ENCODE results near the gene FBXO48. TPM values are rescaled to one million over a fixed set of nuclear protein-coding genes. Genes with fewer than 3 reads are reported as not detected.

FBXO48 gene
- total RNA-seq, 1 donor from 2014 or later = 1.2 TPM

DNA sequence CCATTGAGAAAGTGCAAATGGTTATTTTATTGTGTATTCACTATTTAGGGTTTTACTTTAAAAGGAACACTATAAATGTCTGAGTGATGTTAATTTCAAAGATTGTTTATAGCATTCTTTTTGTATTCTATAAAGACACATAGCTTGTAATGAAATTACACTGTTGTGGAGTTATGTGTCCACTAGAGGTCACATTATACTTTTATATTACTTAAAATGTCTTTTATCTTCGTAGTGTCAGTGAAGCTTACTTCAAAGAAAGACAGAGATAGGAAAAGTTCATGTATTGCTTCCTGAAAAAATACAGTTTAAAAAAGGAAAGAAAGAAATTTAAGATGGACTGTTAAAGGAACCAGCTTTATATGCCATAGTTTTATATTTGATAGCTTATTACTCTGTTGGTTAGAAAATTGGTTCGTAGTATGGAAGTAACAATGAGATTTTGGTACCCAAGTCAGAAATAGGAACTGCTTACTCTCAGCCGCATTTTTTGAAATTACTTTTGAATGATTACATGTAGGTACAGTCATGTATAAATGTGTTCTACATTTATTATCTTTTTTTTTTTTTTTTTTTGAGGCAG, 20.8 kb upstream of the FBXO48 start:
- intact Hi-C loops (cut with micrococcal nuclease) = loop anchor here (1.0 kb wide), 2 partner anchors 25 to 437 kb away; no protein-coding TSS in a partner anchor
- H3K36me3 Mint-ChIP-seq (ENCODE audit: low read depth) = no peaks in the 10 kb centered on the region
- no peaks in the 10 kb centered on the region for H3K9me3 Mint-ChIP-seq
- peaks cover 2% of the 10 kb centered on the region for H3K4me1 Mint-ChIP-seq
- no peak overlapping the region for H3K4me3 Mint-ChIP-seq
- no peak overlapping the region for H3K27ac Mint-ChIP-seq
- peaks cover 3% of the 10 kb centered on the region for H3K27me3 Mint-ChIP-seq
- DNase-seq = no peak

DNA sequence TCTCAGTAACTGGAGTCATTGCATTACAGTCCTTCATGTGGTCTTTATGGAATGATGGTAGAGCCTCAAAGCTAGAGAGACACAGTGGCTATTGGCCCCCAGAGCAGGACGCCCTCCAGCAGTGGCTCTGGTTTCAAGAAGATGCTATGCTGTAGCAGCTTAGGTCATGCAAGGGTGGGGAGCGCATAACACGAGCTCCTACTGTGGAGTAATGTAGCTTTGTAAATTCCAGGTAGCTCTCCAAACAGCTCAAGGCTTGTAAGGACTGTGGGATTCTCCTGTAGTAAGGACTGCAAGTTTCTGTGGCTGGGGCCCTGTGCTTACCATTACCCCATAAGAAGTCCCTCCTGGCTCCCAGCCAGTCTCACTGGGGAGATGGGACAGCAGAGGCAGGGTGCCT, 15.9 kb upstream of the FBXO48 start:
- Mint-ChIP-seq H3K27ac (no peak overlapping the region), H3K9me3 (no peaks in the 10 kb centered on the region), H3K4me3 (no peak overlapping the region), H3K4me1 (peaks cover 4% of the 10 kb centered on the region), H3K27me3 (peaks cover 3% of the 10 kb centered on the region), H3K36me3 (ENCODE audit: low read depth) (no peaks in the 10 kb centered on the region)
- no peak for DNase-seq
- intact Hi-C loops (cut with micrococcal nuclease) = no loop called here

DNA sequence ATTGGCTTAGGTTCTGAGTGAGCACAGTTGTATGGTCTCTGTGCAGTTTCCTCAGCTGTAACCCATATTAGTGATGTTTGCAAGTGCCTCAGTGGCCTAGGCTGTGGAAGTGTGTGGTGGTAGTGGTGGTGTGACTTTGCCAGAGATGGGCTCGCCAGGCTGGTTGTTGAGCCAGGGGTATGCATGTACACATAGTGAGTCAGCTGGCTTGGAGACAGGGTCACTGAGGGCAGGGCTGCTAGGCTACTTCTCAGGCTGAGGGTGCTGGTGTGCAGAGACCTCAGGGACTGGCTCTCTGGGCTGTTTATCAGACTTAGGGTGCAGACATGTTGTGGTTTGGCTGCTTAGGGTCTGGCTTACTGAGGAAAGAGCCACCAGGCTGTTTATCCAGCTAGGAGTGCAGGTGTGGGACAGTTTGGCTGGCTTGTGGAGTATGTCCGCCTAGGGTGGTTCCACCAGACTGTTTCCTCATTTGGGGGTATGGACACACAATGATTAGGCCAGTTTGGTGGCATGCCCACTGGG, 15.3 kb upstream of the FBXO48 start:
- Mint-ChIP-seq H3K4me1 (peaks cover 3% of the 10 kb centered on the region), H3K36me3 (ENCODE audit: low read depth) (no peaks in the 10 kb centered on the region), H3K9me3 (no peaks in the 10 kb centered on the region), H3K27ac (no peak overlapping the region), H3K27me3 (peaks cover 3% of the 10 kb centered on the region), H3K4me3 (no peak overlapping the region)
- no peak for DNase-seq
- intact Hi-C loops (cut with micrococcal nuclease) = no loop called here

DNA sequence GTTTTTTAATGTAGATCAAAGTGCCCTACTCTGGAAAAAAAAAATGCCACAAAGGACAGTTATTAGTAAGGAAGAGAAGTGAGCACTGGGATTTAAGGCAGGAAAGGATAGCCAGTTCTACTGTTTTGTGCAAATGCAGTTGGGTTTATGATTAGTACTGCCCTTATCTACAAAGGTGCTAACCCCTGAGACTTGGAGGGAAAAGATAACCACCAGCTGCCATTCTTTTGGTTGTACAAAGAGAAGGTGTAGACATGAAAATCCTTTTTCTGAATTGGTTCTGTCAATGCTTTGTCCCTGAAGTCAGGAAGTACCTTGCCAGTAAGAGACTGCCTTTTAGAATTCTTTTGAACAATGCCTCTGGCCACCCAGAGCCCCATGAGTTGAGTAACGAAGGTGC, 11.6 kb upstream of the FBXO48 start:
- DNase-seq = no peak
- H3K9me3 Mint-ChIP-seq = no peaks in the 10 kb centered on the region
- H3K4me1 Mint-ChIP-seq = peaks cover 3% of the 10 kb centered on the region
- no peak overlapping the region for H3K27ac Mint-ChIP-seq
- intact Hi-C loops (cut with micrococcal nuclease) = no loop called here
- H3K36me3 Mint-ChIP-seq (ENCODE audit: low read depth) = no peaks in the 10 kb centered on the region
- no peaks in the 10 kb centered on the region for H3K27me3 Mint-ChIP-seq
- H3K4me3 Mint-ChIP-seq = no peak overlapping the region

DNA sequence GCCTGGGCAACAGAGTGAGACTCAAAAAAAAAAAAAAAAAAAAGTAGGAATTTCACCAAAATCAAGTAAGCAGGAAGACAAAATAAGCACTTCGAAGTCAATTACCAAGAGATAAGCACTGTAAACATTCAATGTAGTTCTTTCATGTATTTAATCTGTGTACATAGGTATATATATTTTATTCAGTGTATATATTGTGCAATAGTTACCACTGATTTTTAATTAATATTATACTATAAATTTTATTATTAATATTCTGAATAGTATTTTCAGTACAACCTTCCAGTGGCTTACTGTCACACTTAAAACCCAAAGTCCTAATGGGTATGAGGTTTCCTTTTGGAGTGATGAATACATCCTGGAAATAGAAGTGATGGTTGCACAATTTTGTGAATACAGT, 9.4 kb upstream of the FBXO48 start:
- Mint-ChIP-seq H3K36me3 (ENCODE audit: low read depth) (no peaks in the 10 kb centered on the region), H3K27me3 (peaks cover 1% of the 10 kb centered on the region), H3K4me1 (peaks cover 9% of the 10 kb centered on the region), H3K9me3 (no peaks in the 10 kb centered on the region), H3K4me3 (no peak overlapping the region), H3K27ac (no peak overlapping the region)
- intact Hi-C loops (cut with micrococcal nuclease) = no loop called here
- DNase-seq = no peak

DNA sequence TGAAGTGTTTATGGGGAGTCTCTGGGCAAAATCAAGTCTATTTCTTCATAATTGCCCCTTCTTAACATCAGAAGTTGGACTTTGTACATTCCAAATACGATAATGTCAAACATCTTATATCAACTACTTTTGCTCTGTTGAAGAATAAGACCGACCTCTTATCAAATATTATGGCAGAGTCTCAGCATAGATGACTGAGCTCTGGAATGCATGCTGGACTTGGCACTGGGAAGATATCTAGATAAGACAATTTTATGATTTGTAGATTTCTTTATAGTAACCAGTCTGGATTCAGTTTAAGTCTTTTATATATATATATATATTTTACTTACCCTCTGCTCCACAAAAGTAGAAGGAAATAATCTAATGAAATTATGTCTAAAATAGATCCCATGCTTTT, 8.5 kb upstream of the FBXO48 start:
- intact Hi-C loops (cut with micrococcal nuclease) = no loop called here
- Mint-ChIP-seq H3K4me3 (no peak overlapping the region), H3K9me3 (no peaks in the 10 kb centered on the region), H3K4me1 (peaks cover 11% of the 10 kb centered on the region), H3K27ac (no peak overlapping the region), H3K27me3 (peaks cover 1% of the 10 kb centered on the region), H3K36me3 (ENCODE audit: low read depth) (no peaks in the 10 kb centered on the region)
- DNase-seq = no peak

DNA sequence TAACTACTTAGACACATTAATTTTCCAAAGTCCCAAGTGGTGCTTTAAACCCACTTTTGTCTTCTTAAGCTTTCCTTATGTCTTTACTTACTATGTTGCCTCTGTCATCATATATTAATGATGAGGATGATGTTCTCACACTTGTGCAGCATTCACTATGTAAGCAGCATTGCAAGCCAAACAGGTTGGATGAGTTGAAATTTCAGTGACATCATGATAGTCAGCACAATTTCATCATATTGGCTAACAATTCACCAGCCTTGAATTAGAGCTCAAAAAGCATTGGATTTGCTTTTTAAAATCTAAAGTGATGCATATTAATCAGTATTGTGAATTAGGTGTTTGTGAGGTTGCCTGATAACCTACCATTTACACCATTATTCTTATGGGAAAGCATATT, 8.0 kb upstream of the FBXO48 start:
- no peaks in the 10 kb centered on the region for H3K9me3 Mint-ChIP-seq
- H3K27me3 Mint-ChIP-seq = peaks cover 1% of the 10 kb centered on the region
- H3K4me3 Mint-ChIP-seq = no peak overlapping the region
- H3K27ac Mint-ChIP-seq = no peak overlapping the region
- H3K4me1 Mint-ChIP-seq = peaks cover 11% of the 10 kb centered on the region
- no peaks in the 10 kb centered on the region for H3K36me3 Mint-ChIP-seq (ENCODE audit: low read depth)
- no peak for DNase-seq
- intact Hi-C loops (cut with micrococcal nuclease) = no loop called here

DNA sequence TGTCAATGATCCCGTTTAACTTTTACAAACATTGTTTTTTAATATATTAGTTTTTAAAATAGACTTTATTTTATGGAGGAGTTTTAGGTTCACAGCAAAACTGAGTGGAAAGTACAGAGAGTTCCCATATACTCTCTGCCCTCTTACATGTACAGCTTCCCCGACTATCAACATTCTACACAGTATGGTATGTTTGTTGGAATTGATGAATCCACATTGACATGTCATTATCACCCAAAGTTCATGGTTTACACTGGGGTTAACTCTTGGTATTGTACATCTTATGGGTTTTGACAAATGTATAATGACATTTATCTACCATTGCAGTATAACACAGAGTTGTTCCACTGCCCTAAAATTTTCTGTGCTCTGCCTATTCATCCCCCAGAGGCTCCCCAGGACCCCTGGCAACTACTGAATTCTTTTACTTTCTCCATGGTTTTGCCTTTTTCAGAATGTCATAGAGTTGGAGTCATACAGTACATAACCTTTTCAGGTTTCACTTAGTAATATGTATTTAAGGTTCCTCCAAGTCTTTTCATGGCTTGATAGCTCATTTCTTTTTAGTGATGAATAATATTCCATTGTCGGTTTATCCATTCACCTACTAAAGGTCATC, 5.8 kb upstream of the FBXO48 start:
- Mint-ChIP-seq H3K27me3 (peaks cover 1% of the 10 kb centered on the region), H3K4me1 (peaks cover 20% of the 10 kb centered on the region), H3K9me3 (no peaks in the 10 kb centered on the region), H3K36me3 (ENCODE audit: low read depth) (peaks cover 2% of the 10 kb centered on the region), H3K4me3 (no peak overlapping the region), H3K27ac (no peak overlapping the region)
- intact Hi-C loops (cut with micrococcal nuclease) = no loop called here
- DNase-seq = no peak

DNA sequence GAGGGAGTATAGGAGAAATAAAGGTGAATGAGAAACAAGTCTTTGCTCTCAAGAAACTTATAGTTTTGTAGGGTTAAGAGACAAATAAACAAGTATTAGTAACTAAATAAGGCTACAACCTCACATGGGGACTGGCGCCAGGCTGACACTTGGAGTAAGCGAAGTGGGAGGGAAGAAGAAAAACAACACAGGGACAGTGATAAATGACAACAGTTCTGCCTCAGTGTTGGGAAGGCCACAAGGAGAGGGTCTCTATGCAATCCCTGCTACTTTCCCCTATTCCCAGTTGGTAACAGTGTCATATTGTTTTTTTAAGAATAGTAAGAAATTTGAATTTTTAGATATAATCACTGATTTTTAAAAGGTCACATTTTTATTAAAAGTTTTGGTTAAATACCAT, 4.3 kb upstream of the FBXO48 start:
- Mint-ChIP-seq H3K27me3 (peaks cover 1% of the 10 kb centered on the region), H3K4me1 (peaks cover 27% of the 10 kb centered on the region), H3K4me3 (no peak overlapping the region), H3K36me3 (ENCODE audit: low read depth) (peaks cover 2% of the 10 kb centered on the region), H3K27ac (no peak overlapping the region), H3K9me3 (no peaks in the 10 kb centered on the region)
- intact Hi-C loops (cut with micrococcal nuclease) = no loop called here
- no peak for DNase-seq

DNA sequence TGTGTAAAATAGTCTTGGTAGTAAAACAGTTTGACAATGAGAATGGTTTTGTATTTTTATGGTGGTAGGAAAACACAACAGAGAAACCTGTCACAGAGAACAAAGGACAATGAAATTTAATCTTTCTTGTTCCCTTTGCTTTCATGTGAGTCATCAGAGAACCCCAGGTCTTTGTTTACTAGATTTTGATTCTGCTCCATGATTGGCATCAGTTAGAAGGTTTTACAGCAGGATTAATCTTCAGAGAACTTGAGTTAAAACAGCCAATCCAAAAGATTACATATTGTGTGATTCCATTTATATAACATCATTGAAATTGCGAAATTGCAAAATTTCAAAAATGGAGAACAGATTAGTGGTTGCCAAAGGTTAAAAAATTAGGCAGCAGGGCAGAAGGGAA, 2.8 kb upstream of the FBXO48 start:
- H3K4me1 Mint-ChIP-seq = peaks cover 41% of the 10 kb centered on the region
- H3K27ac Mint-ChIP-seq = no peak overlapping the region
- peaks cover 2% of the 10 kb centered on the region for H3K36me3 Mint-ChIP-seq (ENCODE audit: low read depth)
- no peak overlapping the region for H3K4me3 Mint-ChIP-seq
- peaks cover 1% of the 10 kb centered on the region for H3K27me3 Mint-ChIP-seq
- H3K9me3 Mint-ChIP-seq = no peaks in the 10 kb centered on the region
- intact Hi-C loops (cut with micrococcal nuclease) = loop anchor here (5.0 to 10.0 kb wide), 3 partner anchors 52 to 915 kb away; partner anchors contain the start of gene GFPT1
- DNase-seq = no peak

DNA sequence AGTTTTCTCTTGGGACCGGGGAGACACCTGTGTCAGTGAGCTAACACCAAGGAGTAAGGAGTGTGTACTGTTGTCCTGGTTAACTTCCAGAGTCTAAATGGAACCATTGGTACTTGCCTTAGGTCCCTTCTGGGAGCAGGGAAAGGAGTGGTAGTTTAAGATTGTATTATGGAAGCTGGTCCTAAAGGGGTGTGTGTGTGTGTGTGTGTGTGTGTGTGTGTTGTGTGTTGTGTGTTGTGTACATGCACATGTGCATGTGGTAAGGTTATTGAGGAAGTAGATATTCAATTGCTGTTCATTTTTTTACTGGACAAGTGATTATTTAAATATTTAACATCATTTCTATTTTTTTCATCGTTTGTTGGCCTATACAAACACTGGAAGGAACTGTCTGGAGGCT, 1.7 kb upstream of the FBXO48 start:
- intact Hi-C loops (cut with micrococcal nuclease) = loop anchor here (5.0 to 10.0 kb wide), 3 partner anchors 54 to 916 kb away; partner anchors contain the start of gene GFPT1
- no peak for DNase-seq
- Mint-ChIP-seq H3K27me3 (peaks cover 1% of the 10 kb centered on the region), H3K4me1 (peaks cover 47% of the 10 kb centered on the region), H3K4me3 (peak overlapping the region; percentile 96), H3K36me3 (ENCODE audit: low read depth) (peaks cover 2% of the 10 kb centered on the region), H3K9me3 (no peaks in the 10 kb centered on the region), H3K27ac (peak overlapping the region; percentile 18)

DNA sequence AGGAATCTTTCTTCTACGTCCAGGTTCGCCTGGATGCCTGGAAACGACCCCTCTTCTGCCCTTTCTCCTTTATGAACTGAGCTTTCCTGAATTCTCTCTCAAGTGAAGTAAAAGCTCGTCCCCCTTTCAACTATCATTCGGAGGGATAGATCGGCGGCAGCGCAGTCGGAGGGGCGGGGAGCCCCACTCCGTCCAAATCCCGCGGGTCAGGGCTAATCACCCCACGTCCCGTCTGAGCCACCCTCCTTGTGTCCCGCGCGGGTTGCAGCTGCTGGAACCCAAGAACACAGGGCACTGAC, 367 bp downstream of the FBXO48 start:
- H3K9me3 Mint-ChIP-seq = no peaks in the 10 kb centered on the region

DNA sequence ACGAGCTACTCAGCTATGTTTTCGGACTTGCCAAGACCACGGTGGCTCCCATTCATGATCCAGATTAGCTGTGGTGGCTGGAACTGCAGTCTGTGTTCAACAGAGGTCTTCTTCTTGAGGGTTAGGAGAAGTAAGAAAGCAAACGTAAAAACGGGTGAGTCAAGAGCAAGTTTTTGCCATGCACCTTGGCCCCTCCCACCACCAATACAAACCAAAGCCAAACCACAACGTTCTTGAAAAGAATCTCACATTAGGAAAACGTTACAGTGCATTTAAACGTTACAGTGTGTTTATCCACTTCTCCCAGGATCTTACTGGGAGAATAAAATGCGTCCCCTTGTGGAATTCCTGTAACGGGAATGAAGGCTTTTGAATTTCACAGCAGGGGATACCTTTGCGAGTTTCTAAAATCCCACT, 725 bp downstream of the FBXO48 start:
- Mint-ChIP-seq H3K27me3 (no peaks in the 10 kb centered on the region), H3K4me1 (peaks cover 44% of the 10 kb centered on the region), H3K27ac (peak overlapping the region; percentile 93), H3K36me3 (ENCODE audit: low read depth) (peaks cover 2% of the 10 kb centered on the region), H3K9me3 (no peaks in the 10 kb centered on the region), H3K4me3 (peak overlapping the region; percentile 96)
- intact Hi-C loops (cut with micrococcal nuclease) = loop anchor here (2.0 to 10.0 kb wide), 9 partner anchors 42 to 918 kb away; partner anchors contain the start of genes C1D and GFPT1
- peak; percentile 87 for DNase-seq

More for the DNA sequence above, 367 bp downstream of the FBXO48 start:
- peak overlapping the region; percentile 93 for H3K27ac Mint-ChIP-seq
- peaks cover 2% of the 10 kb centered on the region for H3K36me3 Mint-ChIP-seq (ENCODE audit: low read depth)
- H3K4me3 Mint-ChIP-seq = peak overlapping the region; percentile 96
- no peak for DNase-seq
- H3K4me1 Mint-ChIP-seq = peaks cover 44% of the 10 kb centered on the region
- H3K27me3 Mint-ChIP-seq = no peaks in the 10 kb centered on the region
- intact Hi-C loops (cut with micrococcal nuclease) = loop anchor here (1.0 to 10.0 kb wide), 15 partner anchors 25 to 918 kb away; partner anchors contain the start of genes ARHGAP25, C1D, GFPT1 and PNO1

DNA sequence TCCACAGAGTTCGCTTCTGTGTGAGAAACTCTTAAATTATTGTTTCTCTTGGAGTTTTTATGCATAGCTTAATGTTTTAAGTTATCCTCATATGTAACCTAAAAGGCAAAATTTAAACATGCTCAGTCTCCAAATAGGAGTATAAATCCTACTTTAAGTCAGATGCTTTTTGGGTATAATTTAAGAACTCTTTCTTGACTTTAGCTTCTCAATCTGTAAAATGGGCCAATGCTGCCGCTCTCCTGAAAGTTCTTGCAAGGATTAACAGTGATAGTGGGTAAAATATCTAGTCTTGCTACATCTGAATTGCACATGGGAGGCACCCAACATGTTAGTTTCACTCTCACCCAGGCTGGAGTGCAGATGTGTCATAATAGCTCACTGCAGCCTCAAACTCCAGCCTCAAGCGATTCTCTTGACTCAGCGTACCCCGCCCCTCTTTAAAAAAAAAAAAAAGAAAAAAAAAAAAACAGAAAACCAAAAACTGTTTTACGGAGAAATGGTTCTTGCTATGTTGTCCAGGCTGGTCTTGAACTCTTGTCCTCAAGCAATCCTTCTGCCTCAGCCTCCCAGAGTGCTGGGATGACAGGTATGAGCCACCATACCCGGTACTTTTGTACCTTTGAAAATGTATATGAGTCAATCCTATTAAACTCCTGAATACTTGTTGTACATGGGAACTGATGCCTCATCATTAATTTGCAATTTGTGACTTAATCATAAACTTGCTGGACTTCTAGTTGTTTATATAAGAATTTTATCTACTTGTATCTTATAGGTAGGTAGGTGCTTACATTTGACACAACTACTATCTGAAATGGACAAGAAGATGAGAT, 1.8 kb downstream of the FBXO48 start:
- H3K9me3 Mint-ChIP-seq = no peaks in the 10 kb centered on the region
- peaks cover 42% of the 10 kb centered on the region for H3K4me1 Mint-ChIP-seq
- H3K27ac Mint-ChIP-seq = peak overlapping the region; percentile 93
- H3K27me3 Mint-ChIP-seq = no peaks in the 10 kb centered on the region
- intact Hi-C loops (cut with micrococcal nuclease) = loop anchor here (2.0 to 10.0 kb wide), 4 partner anchors 57 to 920 kb away; partner anchors contain the start of gene GFPT1
- peaks cover 2% of the 10 kb centered on the region for H3K36me3 Mint-ChIP-seq (ENCODE audit: low read depth)
- H3K4me3 Mint-ChIP-seq = peak overlapping the region; percentile 96
- peak; percentile 83 for DNase-seq
